ENCODE measurements around the gene NGDN. TPM values are rescaled to one million over a fixed set of nuclear protein-coding genes. Genes with fewer than 3 reads are reported as not detected.
A peak's percentile ranks its signal among the peaks of the same experiment; 100 is the strongest.

Gene NGDN, protein sequence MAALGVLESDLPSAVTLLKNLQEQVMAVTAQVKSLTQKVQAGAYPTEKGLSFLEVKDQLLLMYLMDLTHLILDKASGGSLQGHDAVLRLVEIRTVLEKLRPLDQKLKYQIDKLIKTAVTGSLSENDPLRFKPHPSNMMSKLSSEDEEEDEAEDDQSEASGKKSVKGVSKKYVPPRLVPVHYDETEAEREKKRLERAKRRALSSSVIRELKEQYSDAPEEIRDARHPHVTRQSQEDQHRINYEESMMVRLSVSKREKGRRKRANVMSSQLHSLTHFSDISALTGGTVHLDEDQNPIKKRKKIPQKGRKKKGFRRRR
- 100 to 1,000 TPM; 110 to 136 (median 126) TPM for total RNA-seq
- 90.5 TPM for total RNA-seq (2013)

DNA sequence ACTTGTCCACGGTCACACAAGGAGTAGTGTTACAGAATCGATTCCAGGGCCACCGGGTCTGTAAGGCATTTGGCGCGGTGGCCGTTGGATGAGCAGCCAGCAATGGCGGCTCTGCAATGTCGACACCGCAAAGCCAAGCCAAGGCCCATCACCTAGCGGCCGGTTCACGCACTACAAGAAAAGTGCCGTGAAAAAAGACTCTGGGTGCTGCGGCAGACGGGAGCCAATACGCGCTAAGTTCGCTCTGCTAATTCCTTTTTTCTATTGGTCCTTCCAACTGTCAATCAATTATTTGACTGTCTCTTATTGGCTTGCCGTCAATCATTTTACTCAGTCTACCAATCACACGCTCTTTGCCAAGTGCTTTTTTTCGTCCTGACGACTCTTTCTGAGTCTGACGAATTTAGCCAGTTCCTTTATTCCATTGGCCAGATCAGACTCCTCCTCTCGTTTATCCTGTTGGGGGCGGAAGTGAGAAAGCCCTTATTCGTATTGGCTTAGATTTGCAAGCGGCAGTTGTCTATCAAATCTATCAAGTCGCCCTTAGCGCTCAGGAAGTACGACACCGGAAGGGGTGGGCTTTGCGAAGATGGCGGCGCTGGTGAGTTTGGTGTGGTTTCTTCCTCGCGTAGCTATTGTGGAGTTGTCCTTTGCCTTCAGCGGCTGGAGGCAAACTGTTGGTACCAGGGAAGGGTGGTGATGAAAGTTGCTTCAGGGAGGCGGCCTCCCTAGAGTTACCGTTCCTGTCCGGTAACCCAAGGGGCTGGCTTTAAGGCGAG lies at the start of gene NGDN:
Gene NGDN (plus strand): TSS at position 577 of the 779 bp plus-strand sequence. CDS start 13 bp downstream, at position 590.
- intact Hi-C loops (cut with micrococcal nuclease): loop anchor here (1.0 kb wide), 3 partner anchors 82 to 168 kb away; partner anchors contain the start of genes PABPN1 and ZFHX2
- H3K27ac Mint-ChIP-seq: no peak within 1 kb of the TSS

DNA sequence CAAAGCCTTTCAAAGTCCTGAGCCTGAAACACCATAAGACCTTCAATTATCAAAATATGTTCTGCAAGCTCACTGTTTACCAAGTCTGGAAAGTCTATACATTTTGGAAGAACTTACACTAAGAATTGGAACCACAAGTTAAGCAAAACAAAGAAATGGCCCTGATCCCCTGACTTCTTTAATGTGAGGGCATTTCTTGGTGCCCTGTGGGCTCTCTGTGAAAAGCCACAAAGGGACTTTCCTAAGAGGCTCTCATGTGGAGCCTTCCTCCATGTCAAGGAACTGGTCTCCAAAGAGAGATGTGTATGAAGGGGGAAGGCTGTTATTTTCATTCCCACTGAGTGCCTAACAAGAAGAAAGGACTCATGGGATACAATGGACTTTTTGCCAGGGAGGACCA lies 47.9 kb upstream of the NGDN start:
- H3K9me3 Mint-ChIP-seq: no peaks in the 10 kb centered on the region

More for the DNA sequence above, at the start of gene NGDN:
- no peaks in the 10 kb centered on the region for H3K9me3 ChIP-seq (ENCODE audit: control insufficient read depth, insufficient read depth, low read length)
- peak within 1 kb of the TSS; percentile 92 for H3K4me3 ChIP-seq (ENCODE audit: low read length)
- peaks cover 17% of the 10 kb centered on the region for H3K36me3 ChIP-seq (ENCODE audit: control insufficient read depth, insufficient read depth, low read length)
- no peaks in the 10 kb centered on the region for H3K9me3 Mint-ChIP-seq
- H3K27ac ChIP-seq (ENCODE audit: low read length): peak within 1 kb of the TSS; percentile 90
- DNase-seq: peak; percentile 84 to 97
- peaks cover 3 to 5% of the 10 kb centered on the region in 2 donors for H3K27me3 Mint-ChIP-seq (ENCODE audit: low read depth in 2 of 2)
- peaks cover 0 to 5% of the 10 kb centered on the region in 2 donors for H3K4me1 Mint-ChIP-seq
- H3K4me1 ChIP-seq (ENCODE audit: control insufficient read depth, insufficient read depth, low read length): peaks cover 13% of the 10 kb centered on the region
- TF ChIP-seq, protein P1, sequence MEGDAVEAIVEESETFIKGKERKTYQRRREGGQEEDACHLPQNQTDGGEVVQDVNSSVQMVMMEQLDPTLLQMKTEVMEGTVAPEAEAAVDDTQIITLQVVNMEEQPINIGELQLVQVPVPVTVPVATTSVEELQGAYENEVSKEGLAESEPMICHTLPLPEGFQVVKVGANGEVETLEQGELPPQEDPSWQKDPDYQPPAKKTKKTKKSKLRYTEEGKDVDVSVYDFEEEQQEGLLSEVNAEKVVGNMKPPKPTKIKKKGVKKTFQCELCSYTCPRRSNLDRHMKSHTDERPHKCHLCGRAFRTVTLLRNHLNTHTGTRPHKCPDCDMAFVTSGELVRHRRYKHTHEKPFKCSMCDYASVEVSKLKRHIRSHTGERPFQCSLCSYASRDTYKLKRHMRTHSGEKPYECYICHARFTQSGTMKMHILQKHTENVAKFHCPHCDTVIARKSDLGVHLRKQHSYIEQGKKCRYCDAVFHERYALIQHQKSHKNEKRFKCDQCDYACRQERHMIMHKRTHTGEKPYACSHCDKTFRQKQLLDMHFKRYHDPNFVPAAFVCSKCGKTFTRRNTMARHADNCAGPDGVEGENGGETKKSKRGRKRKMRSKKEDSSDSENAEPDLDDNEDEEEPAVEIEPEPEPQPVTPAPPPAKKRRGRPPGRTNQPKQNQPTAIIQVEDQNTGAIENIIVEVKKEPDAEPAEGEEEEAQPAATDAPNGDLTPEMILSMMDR (IDR thresholded peaks at IDR 0.05): peak; percentile 65
- H3K27me3 ChIP-seq (ENCODE audit: control insufficient read depth, insufficient read depth, low read length): no peaks in the 10 kb centered on the region
- 5% methylated on average over 41 of the region's 41 CpGs for WGBS (ENCODE audit: insufficient coverage)
- no peak within 1 kb of the TSS for H3K4me3 Mint-ChIP-seq
- no peaks in the 10 kb centered on the region for H3K36me3 Mint-ChIP-seq
- ATAC-seq: peak; percentile 89 to 97 (median 90)

DNA sequence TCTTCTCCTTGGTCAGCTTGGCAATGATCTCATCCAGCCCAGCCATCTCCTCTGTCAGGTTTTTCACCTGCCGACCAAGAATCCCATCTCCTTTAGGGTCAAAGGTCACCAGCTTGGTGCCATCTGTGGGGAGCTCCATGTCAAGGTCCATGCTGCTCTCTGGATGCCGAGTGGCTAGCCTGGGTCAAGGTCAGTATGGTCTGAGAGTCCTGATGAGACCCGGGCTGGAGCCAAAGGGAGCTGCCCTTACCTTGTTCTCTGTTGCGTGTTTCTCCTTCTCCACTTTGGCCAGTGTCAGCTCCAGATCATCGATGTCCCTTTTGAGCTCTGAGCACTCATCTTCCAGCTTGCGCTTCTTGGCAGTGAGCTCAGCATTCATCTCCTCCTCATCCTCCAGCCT lies 45.8 kb upstream of the NGDN start:
- Histone ChIP-seq H3K9me3 (ENCODE audit: control insufficient read depth, insufficient read depth, low read length) (no peaks in the 10 kb centered on the region), H3K4me1 (ENCODE audit: control insufficient read depth, insufficient read depth, low read length) (no peaks in the 10 kb centered on the region), H3K27me3 (ENCODE audit: control insufficient read depth, insufficient read depth, low read length) (no peaks in the 10 kb centered on the region), H3K27ac (ENCODE audit: low read length) (no peak overlapping the region), H3K36me3 (ENCODE audit: control insufficient read depth, insufficient read depth, low read length) (no peaks in the 10 kb centered on the region), H3K4me3 (ENCODE audit: low read length) (no peak overlapping the region)
- no peak for ATAC-seq
- Mint-ChIP-seq H3K9me3 (no peaks in the 10 kb centered on the region), H3K27me3 (ENCODE audit: low read depth in 2 of 2) (peaks cover 0 to 2% of the 10 kb centered on the region in 2 donors), H3K4me1 (no peaks in the 10 kb centered on the region), H3K27ac (peak overlapping the region in 1 of 2 donors; percentile 49), H3K4me3 (no peak overlapping the region), H3K36me3 (no peaks in the 10 kb centered on the region)
- 93% methylated on average over 6 of the region's 6 CpGs for WGBS (ENCODE audit: insufficient coverage)
- TF ChIP-seq, protein P1 (IDR thresholded peaks at IDR 0.05): no peak
- intact Hi-C loops (cut with micrococcal nuclease): no loop called here
- DNase-seq: no peak

More for the DNA sequence above, 47.9 kb upstream of the NGDN start:
- no peaks in the 10 kb centered on the region for H3K4me1 ChIP-seq (ENCODE audit: control insufficient read depth, insufficient read depth, low read length)
- no peaks in the 10 kb centered on the region for H3K36me3 Mint-ChIP-seq
- peaks cover 0 to 2% of the 10 kb centered on the region in 2 donors for H3K27me3 Mint-ChIP-seq (ENCODE audit: low read depth in 2 of 2)
- no peak for ATAC-seq
- no peak for DNase-seq
- no peak overlapping the region for H3K4me3 ChIP-seq (ENCODE audit: low read length)
- no peaks in the 10 kb centered on the region for H3K36me3 ChIP-seq (ENCODE audit: control insufficient read depth, insufficient read depth, low read length)
- no peaks in the 10 kb centered on the region for H3K27me3 ChIP-seq (ENCODE audit: control insufficient read depth, insufficient read depth, low read length)
- H3K4me3 Mint-ChIP-seq: no peak overlapping the region
- intact Hi-C loops (cut with micrococcal nuclease): no loop called here
- H3K27ac Mint-ChIP-seq: no peak overlapping the region
- TF ChIP-seq, protein P1 (IDR thresholded peaks at IDR 0.05): no peak
- no peaks in the 10 kb centered on the region for H3K4me1 Mint-ChIP-seq
- H3K9me3 ChIP-seq (ENCODE audit: control insufficient read depth, insufficient read depth, low read length): no peaks in the 10 kb centered on the region
- H3K27ac ChIP-seq (ENCODE audit: low read length): no peak overlapping the region
